Lower leg skin (tissue), 3 donors: ENCODE data around the gene PRAME.

Experiments
- POLR2A ChIP-seq, 2 donors: fragments of 450-650 bp; IDR thresholded peaks; one replicate each; pipeline ENCODE4 v1.6.1; 2016 to 2017; ENCODE audit warnings: antibody characterized with exemption in 2 of 2, mild to moderate bottlenecking in 1 of 2, moderate library complexity in 1 of 2
- TF ChIP-seq, protein P1 (sequence below), 3 donors: fragments of 450-650 bp; IDR thresholded peaks; one replicate each; pipeline ENCODE4 v1.5.1; 2016; ENCODE audit warnings: antibody characterized with exemption in 3 of 3, mild to moderate bottlenecking in 3 of 3, moderate library complexity in 2 of 3

DNA sequence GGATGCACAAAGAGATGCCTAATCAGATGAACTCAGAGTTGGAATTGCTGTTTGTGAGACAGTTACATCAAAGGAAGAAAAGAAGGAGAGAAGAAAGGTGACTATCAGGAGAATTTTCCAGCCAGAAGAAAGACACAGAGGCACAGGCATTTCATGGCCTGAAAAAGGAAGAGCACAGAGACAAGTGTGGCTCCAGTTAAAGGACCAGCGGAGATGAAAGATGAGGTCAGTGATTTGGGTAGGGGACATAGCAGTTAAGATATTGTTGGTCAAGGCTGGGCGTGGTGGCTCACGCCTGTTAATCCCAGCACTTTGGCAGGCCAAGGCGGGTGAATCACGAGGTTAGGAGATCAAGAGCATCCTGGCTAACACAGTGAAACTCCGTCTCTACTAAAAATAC, 35.6 kb downstream of the PRAME start:
- TF ChIP-seq, protein P1, sequence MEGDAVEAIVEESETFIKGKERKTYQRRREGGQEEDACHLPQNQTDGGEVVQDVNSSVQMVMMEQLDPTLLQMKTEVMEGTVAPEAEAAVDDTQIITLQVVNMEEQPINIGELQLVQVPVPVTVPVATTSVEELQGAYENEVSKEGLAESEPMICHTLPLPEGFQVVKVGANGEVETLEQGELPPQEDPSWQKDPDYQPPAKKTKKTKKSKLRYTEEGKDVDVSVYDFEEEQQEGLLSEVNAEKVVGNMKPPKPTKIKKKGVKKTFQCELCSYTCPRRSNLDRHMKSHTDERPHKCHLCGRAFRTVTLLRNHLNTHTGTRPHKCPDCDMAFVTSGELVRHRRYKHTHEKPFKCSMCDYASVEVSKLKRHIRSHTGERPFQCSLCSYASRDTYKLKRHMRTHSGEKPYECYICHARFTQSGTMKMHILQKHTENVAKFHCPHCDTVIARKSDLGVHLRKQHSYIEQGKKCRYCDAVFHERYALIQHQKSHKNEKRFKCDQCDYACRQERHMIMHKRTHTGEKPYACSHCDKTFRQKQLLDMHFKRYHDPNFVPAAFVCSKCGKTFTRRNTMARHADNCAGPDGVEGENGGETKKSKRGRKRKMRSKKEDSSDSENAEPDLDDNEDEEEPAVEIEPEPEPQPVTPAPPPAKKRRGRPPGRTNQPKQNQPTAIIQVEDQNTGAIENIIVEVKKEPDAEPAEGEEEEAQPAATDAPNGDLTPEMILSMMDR (IDR thresholded peaks at IDR 0.05), result no peak
- TF ChIP-seq POLR2A (IDR thresholded peaks at IDR 0.05), result no peak
